GM19324 (cell line): Measurements from ENCODE around the gene SMYD3.

ENCODE experiments used
- ATAC-seq: cut with Tn5 transposase; IDR thresholded peaks from one replicate; pipeline ENCODE4 v1.9.1; 2021; ENCODE audit warnings: mild to moderate bottlenecking, moderate library complexity; ENCODE audit not compliant: unreplicated experiment, low FRiP score

SMYD3 gene

GRCh38 chr1:246291127-246291526 lies 216.0 kb downstream of the SMYD3 start:
- no peak for ATAC-seq

GRCh38 chr1:246283771-246284410 lies 223.2 kb downstream of the SMYD3 start:
- no peak for ATAC-seq

GRCh38 chr1:246281639-246282038 lies 225.4 kb downstream of the SMYD3 start:
- no peak for ATAC-seq

GRCh38 chr1:246281195-246281594 lies 225.9 kb downstream of the SMYD3 start:
- ATAC-seq, result no peak

GRCh38 chr1:246280551-246280950 lies 226.5 kb downstream of the SMYD3 start:
- no peak for ATAC-seq

- no peak for ATAC-seq
Measured at GRCh38 chr1:246279402-246279801, 227.7 kb downstream of the SMYD3 start.

- no peak for ATAC-seq
Measured at GRCh38 chr1:246278371-246278770, 228.7 kb downstream of the SMYD3 start.

- ATAC-seq, result no peak
Measured at GRCh38 chr1:246275036-246275435, 232.0 kb downstream of the SMYD3 start.

- no peak for ATAC-seq
Measured at GRCh38 chr1:246274186-246274585, 232.9 kb downstream of the SMYD3 start.

GRCh38 chr1:246271516-246271915 lies 235.6 kb downstream of the SMYD3 start:
- ATAC-seq, result no peak

GRCh38 chr1:246270236-246270635 lies 236.8 kb downstream of the SMYD3 start:
- no peak for ATAC-seq

GRCh38 chr1:246269466-246269865 lies 237.6 kb downstream of the SMYD3 start:
- ATAC-seq, result no peak

- no peak for ATAC-seq
Measured at GRCh38 chr1:246267896-246268295, 239.2 kb downstream of the SMYD3 start.

- no peak for ATAC-seq
Measured at GRCh38 chr1:246267426-246267825, 239.7 kb downstream of the SMYD3 start.

GRCh38 chr1:246265481-246265880 lies 241.6 kb downstream of the SMYD3 start:
- ATAC-seq, result no peak

- no peak for ATAC-seq
Measured at GRCh38 chr1:246262281-246262680, 244.8 kb downstream of the SMYD3 start.

GRCh38 chr1:246261639-246262038 lies 245.4 kb downstream of the SMYD3 start:
- ATAC-seq, result no peak

- ATAC-seq, result no peak
Measured at GRCh38 chr1:246258250-246258649, 248.8 kb downstream of the SMYD3 start.

- no peak for ATAC-seq
Measured at GRCh38 chr1:246255773-246256172, 251.3 kb downstream of the SMYD3 start.

- no peak for ATAC-seq
Measured at GRCh38 chr1:246254854-246255253, 252.2 kb downstream of the SMYD3 start.

GRCh38 chr1:246246430-246246829 lies 260.6 kb downstream of the SMYD3 start:
- no peak for ATAC-seq

GRCh38 chr1:246245541-246245940 lies 261.5 kb downstream of the SMYD3 start:
- ATAC-seq, result no peak

GRCh38 chr1:246232126-246232525 lies 275.0 kb downstream of the SMYD3 start:
- no peak for ATAC-seq
